Astrocyte (in vitro differentiated cells and primary cell): ENCODE data around the gene PLCH1. TPM values are rescaled to one million over a fixed set of nuclear protein-coding genes. Genes with fewer than 3 reads are reported as not detected.

Experiments
- DNase-seq: peaks from one replicate; pipeline ENCODE4 v3.0.0-alpha.2; 2010; ENCODE audit warnings: low read depth
- FAIRE-seq: peaks from 2 replicates; lab custom pipeline; 2011; peaks lifted over from hg19 to GRCh38; lab: Jason Lieb, UNC
- H2AFZ ChIP-seq: 2 replicates; pipeline ENCODE4 v1.6.0; 2012; ENCODE audit warnings: low read depth, low read length, inconsistent platforms
- H3K27ac ChIP-seq: 2 replicates; pipeline ENCODE4 v1.5.1; 2011; ENCODE audit warnings: low read depth, low read length, inconsistent platforms
- H3K27me3 ChIP-seq: 2 replicates; pipeline ENCODE4 v1.6.0; 2011; ENCODE audit warnings: low read length, inconsistent platforms; ENCODE audit not compliant: insufficient read depth
- H3K36me3 ChIP-seq: 2 replicates; pipeline ENCODE4 v1.5.1; 2011; ENCODE audit warnings: low read length, inconsistent platforms; ENCODE audit not compliant: insufficient read depth
- H3K4me1 ChIP-seq: 2 replicates; pipeline ENCODE4 v1.5.1; 2011; ENCODE audit warnings: low read length, inconsistent platforms; ENCODE audit not compliant: insufficient read depth
- H3K4me2 ChIP-seq: 2 replicates; pipeline ENCODE4 v1.6.0; 2012; ENCODE audit warnings: low read length, inconsistent platforms
- H3K4me3 ChIP-seq: 2 replicates; pipeline ENCODE4 v1.5.1; 2011; ENCODE audit warnings: low read depth, mild to moderate bottlenecking, low read length, inconsistent platforms; ENCODE audit not compliant: insufficient read depth
- H3K79me2 ChIP-seq: 2 replicates; pipeline ENCODE4 v1.6.0; 2012; ENCODE audit warnings: mild to moderate bottlenecking, low read length, inconsistent platforms; ENCODE audit not compliant: insufficient read depth
- H3K9ac ChIP-seq: 2 replicates; pipeline ENCODE4 v1.6.0; 2012; ENCODE audit warnings: mild to moderate bottlenecking, low read length, inconsistent platforms
- H3K9me3 ChIP-seq: 2 replicates; pipeline ENCODE4 v1.5.1; 2012; ENCODE audit warnings: low read depth, mild to moderate bottlenecking, low read length, inconsistent platforms; ENCODE audit not compliant: insufficient read depth
- H4K20me1 ChIP-seq: 2 replicates; pipeline ENCODE4 v1.6.0; 2012; ENCODE audit warnings: low read length, inconsistent platforms; ENCODE audit not compliant: insufficient read depth
- H3K27ac Mint-ChIP-seq: one replicate; pipeline ENCODE4 v1.8.0; 2021; ENCODE audit warnings: mild to moderate bottlenecking, mixed read lengths; ENCODE audit not compliant: unreplicated experiment
- H3K27me3 Mint-ChIP-seq: one replicate; pipeline ENCODE4 v1.8.0; 2021; ENCODE audit warnings: low read depth, mixed read lengths; ENCODE audit not compliant: unreplicated experiment
- H3K36me3 Mint-ChIP-seq: one replicate; pipeline ENCODE4 v1.8.0; 2021; ENCODE audit warnings: low read depth, mixed read lengths; ENCODE audit not compliant: unreplicated experiment
- H3K4me1 Mint-ChIP-seq: one replicate; pipeline ENCODE4 v1.8.0; 2021; ENCODE audit warnings: low read depth, mixed read lengths; ENCODE audit not compliant: unreplicated experiment
- H3K4me3 Mint-ChIP-seq: one replicate; pipeline ENCODE4 v1.8.0; 2021; ENCODE audit warnings: mild to moderate bottlenecking, moderate library complexity, mixed read lengths; ENCODE audit not compliant: unreplicated experiment
- H3K9me3 Mint-ChIP-seq: one replicate; pipeline ENCODE4 v1.8.0; 2021; ENCODE audit warnings: mild to moderate bottlenecking, mixed read lengths; ENCODE audit not compliant: unreplicated experiment
- CTCF ChIP-seq: IDR thresholded peaks from 2 replicates; pipeline ENCODE4 v1.5.1; 2011; ENCODE audit warnings: low read depth, mild to moderate bottlenecking, inconsistent platforms, low read length, moderate library complexity; ENCODE audit not compliant: insufficient read depth
- EZH2 ChIP-seq: IDR thresholded peaks from 2 replicates; pipeline ENCODE4 v1.6.1; 2012; ENCODE audit warnings: mild to moderate bottlenecking, low read length, inconsistent platforms; ENCODE audit not compliant: insufficient read depth
- total RNA-seq: library from RNA; stranded (reverse); gene quantifications from 2 replicates; pipeline ENCODE4 v1.2.1, GENCODE V29; 2021

The PLCH1 gene
- total RNA-seq, 1 donor from 2014 or later, result 1.2 TPM

- peak overlapping the region; percentile 43 for H3K27ac Mint-ChIP-seq
- no peaks in the 10 kb centered on the region for H3K9me3 Mint-ChIP-seq
- Histone ChIP-seq H2AFZ (no peak overlapping the region), H3K27ac (no peak overlapping the region), H3K9me3 (no peaks in the 10 kb centered on the region), H3K36me3 (no peaks in the 10 kb centered on the region), H3K4me3 (no peak overlapping the region), H3K4me1 (no peaks in the 10 kb centered on the region), H4K20me1 (no peaks in the 10 kb centered on the region), H3K79me2 (no peaks in the 10 kb centered on the region), H3K4me2 (no peak overlapping the region), H3K9ac (no peak overlapping the region), H3K27me3 (no peaks in the 10 kb centered on the region)
- peaks cover 43% of the 10 kb centered on the region for H3K4me1 Mint-ChIP-seq
- no peak overlapping the region for H3K4me3 Mint-ChIP-seq
- FAIRE-seq, result no peak
- DNase-seq, result no peak
- no peaks in the 10 kb centered on the region for H3K36me3 Mint-ChIP-seq
- no peak for TF ChIP-seq EZH2
- TF ChIP-seq CTCF, result no peak
- H3K27me3 Mint-ChIP-seq, result no peaks in the 10 kb centered on the region
Observed at GRCh38 chr3:155553780-155554179, 191.1 kb downstream of the PLCH1 start.

- Mint-ChIP-seq H3K36me3 (no peaks in the 10 kb centered on the region), H3K27ac (peak overlapping the region; percentile 0), H3K4me1 (peaks cover 47% of the 10 kb centered on the region), H3K4me3 (no peak overlapping the region), H3K27me3 (no peaks in the 10 kb centered on the region), H3K9me3 (no peaks in the 10 kb centered on the region)
- Histone ChIP-seq H3K9ac (no peak overlapping the region), H3K9me3 (no peaks in the 10 kb centered on the region), H3K4me1 (no peaks in the 10 kb centered on the region), H4K20me1 (no peaks in the 10 kb centered on the region), H3K27ac (no peak overlapping the region), H3K4me3 (no peak overlapping the region), H2AFZ (no peak overlapping the region), H3K36me3 (no peaks in the 10 kb centered on the region), H3K79me2 (no peaks in the 10 kb centered on the region), H3K27me3 (no peaks in the 10 kb centered on the region), H3K4me2 (no peak overlapping the region)
- no peak for TF ChIP-seq CTCF
- no peak for TF ChIP-seq EZH2
- DNase-seq (no peak), FAIRE-seq (no peak)
Observed at GRCh38 chr3:155553326-155553725, 191.5 kb downstream of the PLCH1 start.

- H3K36me3 Mint-ChIP-seq, result no peaks in the 10 kb centered on the region
- FAIRE-seq, result no peak
- no peaks in the 10 kb centered on the region for H3K36me3 ChIP-seq
- H3K27ac ChIP-seq, result no peak overlapping the region
- no peak overlapping the region for H3K9ac ChIP-seq
- H3K9me3 Mint-ChIP-seq, result peaks cover 2% of the 10 kb centered on the region
- no peak overlapping the region for H3K27ac Mint-ChIP-seq
- H3K4me1 ChIP-seq, result peaks cover 3% of the 10 kb centered on the region
- H3K4me2 ChIP-seq, result no peak overlapping the region
- no peaks in the 10 kb centered on the region for H3K27me3 Mint-ChIP-seq
- no peaks in the 10 kb centered on the region for H3K27me3 ChIP-seq
- H4K20me1 ChIP-seq, result no peaks in the 10 kb centered on the region
- no peak overlapping the region for H2AFZ ChIP-seq
- no peak for DNase-seq
- TF ChIP-seq EZH2, result no peak
- TF ChIP-seq CTCF, result no peak
- peaks cover 33% of the 10 kb centered on the region for H3K4me1 Mint-ChIP-seq
- no peaks in the 10 kb centered on the region for H3K79me2 ChIP-seq
- H3K4me3 ChIP-seq, result no peak overlapping the region
- no peak overlapping the region for H3K4me3 Mint-ChIP-seq
- no peaks in the 10 kb centered on the region for H3K9me3 ChIP-seq
Observed at GRCh38 chr3:155550391-155550790, 194.5 kb downstream of the PLCH1 start.
